Activated CD4-positive, CD25-positive, alpha-beta regulatory T cell treated with anti-CD3 and anti-CD28 coated beads, Interleukin-2, amount 50 U/mL, for 24 hours (primary cell): ENCODE measurements around the gene VPS13C.

ENCODE experiments used
- ATAC-seq, 2 donors: fragments of 150-1000 bp; cut with Tn5 transposase; one replicate each; pipeline ENCODE4 v1.10.0; 2021; ENCODE audit warnings: mild to moderate bottlenecking in 1 of 2, moderate library complexity in 1 of 2

VPS13C gene

GRCh38 chr15:62060113-62060895 lies at the start of gene VPS13C:
VPS13C (minus strand) TSS chr15:62060447; CDS start chr15:62060374, 73 bp downstream.
- ATAC-seq, result peak; percentile 90 to 91

GRCh38 chr15:62109437-62109836 lies 49.2 kb upstream of the VPS13C start:
- no peak for ATAC-seq

GRCh38 chr15:62108411-62108810 lies 48.2 kb upstream of the VPS13C start:
- no peak for ATAC-seq

GRCh38 chr15:62107571-62108121 lies 47.4 kb upstream of the VPS13C start:
- ATAC-seq, result no peak

GRCh38 chr15:62106096-62106495 lies 45.8 kb upstream of the VPS13C start:
- ATAC-seq, result no peak

GRCh38 chr15:62105266-62105665 lies 45.0 kb upstream of the VPS13C start:
- ATAC-seq, result no peak

GRCh38 chr15:62104846-62105245 lies 44.6 kb upstream of the VPS13C start:
- ATAC-seq, result no peak

- ATAC-seq, result no peak
These were observed 44.2 kb upstream of the VPS13C start for GRCh38 chr15:62104401-62104800.

- no peak for ATAC-seq
These were observed 43.2 kb upstream of the VPS13C start for GRCh38 chr15:62103431-62103830.

GRCh38 chr15:62099094-62099601 lies 38.9 kb upstream of the VPS13C start:
- no peak for ATAC-seq

GRCh38 chr15:62094388-62094787 lies 34.1 kb upstream of the VPS13C start:
- ATAC-seq, result no peak

- no peak for ATAC-seq
These were observed 33.6 kb upstream of the VPS13C start for GRCh38 chr15:62093809-62094208.

GRCh38 chr15:62090988-62091387 lies 30.7 kb upstream of the VPS13C start:
- no peak for ATAC-seq

GRCh38 chr15:62089616-62090015 lies 29.4 kb upstream of the VPS13C start:
- no peak for ATAC-seq

- ATAC-seq, result no peak
These were observed 28.1 kb upstream of the VPS13C start for GRCh38 chr15:62088353-62088693.

GRCh38 chr15:62087671-62088352 lies 27.6 kb upstream of the VPS13C start:
- peak in 1 of 2 donors; percentile 71 for ATAC-seq

- ATAC-seq, result no peak
These were observed 25.5 kb upstream of the VPS13C start for GRCh38 chr15:62085740-62086139.

- no peak for ATAC-seq
These were observed 23.2 kb upstream of the VPS13C start for GRCh38 chr15:62083194-62084154.

GRCh38 chr15:62079594-62079993 lies 19.3 kb upstream of the VPS13C start:
- ATAC-seq, result no peak

GRCh38 chr15:62075595-62076277 lies 15.5 kb upstream of the VPS13C start:
- peak in 1 of 2 donors; percentile 33 for ATAC-seq

- no peak for ATAC-seq
These were observed 11.6 kb upstream of the VPS13C start for GRCh38 chr15:62071711-62072308.

- ATAC-seq, result no peak
These were observed 9.3 kb upstream of the VPS13C start for GRCh38 chr15:62069551-62069950.
